ENCODE results near the gene ARFGAP3. TPM values are rescaled to one million over a fixed set of nuclear protein-coding genes. Genes with fewer than 3 reads are reported as not detected.
"Not testable (repeated sequence)": the region's sequence is repeated elsewhere in the genome, so short reads cannot be mapped to it uniquely, and the experiment has no call there.

ARFGAP3 gene
- total and polyA plus RNA-seq, 4 donors: 25.8 to 42.9 (median 42.3) TPM

DNA sequence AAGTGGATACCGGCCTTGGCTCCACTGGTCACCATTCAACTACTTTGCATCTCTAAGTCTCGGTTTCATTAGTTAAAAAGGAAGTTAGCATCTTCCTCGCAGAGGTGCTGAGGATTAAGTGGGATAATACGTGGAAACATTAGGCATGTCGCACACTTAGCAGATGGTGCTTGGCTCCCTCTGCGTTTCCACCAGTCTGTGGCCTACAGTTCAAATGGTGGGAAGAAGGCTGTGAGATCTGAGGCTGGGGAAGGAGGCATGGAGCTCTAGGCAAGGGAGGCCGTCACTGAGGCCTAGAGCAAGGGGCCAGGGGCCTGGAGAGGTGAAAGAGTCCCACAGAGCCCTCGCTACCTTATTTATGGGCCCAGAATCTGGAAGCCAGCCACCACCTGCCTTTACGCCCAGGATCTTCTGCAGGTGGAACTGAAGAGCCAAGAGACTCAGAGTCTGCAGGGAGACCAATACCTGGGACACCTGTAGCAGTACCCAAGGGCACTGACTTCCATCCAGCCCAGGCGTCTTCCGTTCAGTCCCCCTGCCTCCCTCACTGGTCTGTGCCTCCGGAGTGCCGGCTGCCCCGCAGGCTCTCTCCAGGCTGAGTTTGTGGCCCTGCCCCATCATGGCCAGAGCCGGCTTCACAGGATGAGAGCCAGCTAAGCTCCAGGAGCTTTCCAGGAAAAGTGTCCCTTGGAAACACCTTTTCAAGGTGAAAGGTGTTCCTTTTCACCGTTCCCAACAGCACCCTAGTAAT is 70.3 kb downstream of the ARFGAP3 start:
- Histone ChIP-seq H3K4me3 (no peak overlapping the region), H3K36me3 (ENCODE audit: control insufficient read depth in 4 of 4, insufficient read depth in 4 of 4, low read length in 4 of 4) (no peaks in the 10 kb centered on the region), H3K9me3 (ENCODE audit: control insufficient read depth in 4 of 4, insufficient read depth in 3 of 4, low read length in 3 of 4) (no peaks in the 10 kb centered on the region), H3K4me1 (ENCODE audit: control insufficient read depth in 5 of 5, insufficient read depth in 5 of 5, low read length in 5 of 5) (peaks cover 0 to 3% (median 0%) of the 10 kb centered on the region in 5 donors), H3K27me3 (ENCODE audit: control insufficient read depth in 3 of 3, insufficient read depth in 3 of 3, low read length in 2 of 3) (no peaks in the 10 kb centered on the region), H3K27ac (ENCODE audit: low read depth in 1 of 2, low read length in 1 of 2) (no peak overlapping the region), H3K9ac (ENCODE audit: insufficient read depth in 1 of 2, low read length in 2 of 2) (no peak overlapping the region)
- WGBS, 2 donors: 91 to 94% methylated on average over 16 of the region's 16 CpGs
- TF ChIP-seq, protein P1, sequence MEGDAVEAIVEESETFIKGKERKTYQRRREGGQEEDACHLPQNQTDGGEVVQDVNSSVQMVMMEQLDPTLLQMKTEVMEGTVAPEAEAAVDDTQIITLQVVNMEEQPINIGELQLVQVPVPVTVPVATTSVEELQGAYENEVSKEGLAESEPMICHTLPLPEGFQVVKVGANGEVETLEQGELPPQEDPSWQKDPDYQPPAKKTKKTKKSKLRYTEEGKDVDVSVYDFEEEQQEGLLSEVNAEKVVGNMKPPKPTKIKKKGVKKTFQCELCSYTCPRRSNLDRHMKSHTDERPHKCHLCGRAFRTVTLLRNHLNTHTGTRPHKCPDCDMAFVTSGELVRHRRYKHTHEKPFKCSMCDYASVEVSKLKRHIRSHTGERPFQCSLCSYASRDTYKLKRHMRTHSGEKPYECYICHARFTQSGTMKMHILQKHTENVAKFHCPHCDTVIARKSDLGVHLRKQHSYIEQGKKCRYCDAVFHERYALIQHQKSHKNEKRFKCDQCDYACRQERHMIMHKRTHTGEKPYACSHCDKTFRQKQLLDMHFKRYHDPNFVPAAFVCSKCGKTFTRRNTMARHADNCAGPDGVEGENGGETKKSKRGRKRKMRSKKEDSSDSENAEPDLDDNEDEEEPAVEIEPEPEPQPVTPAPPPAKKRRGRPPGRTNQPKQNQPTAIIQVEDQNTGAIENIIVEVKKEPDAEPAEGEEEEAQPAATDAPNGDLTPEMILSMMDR (IDR thresholded peaks at IDR 0.05; ENCODE audit: control extremely low read depth, extremely low read depth): no peak
- DNase-seq (no peak), ATAC-seq (ENCODE audit: insufficient read depth, low FRiP score) (no peak)

DNA sequence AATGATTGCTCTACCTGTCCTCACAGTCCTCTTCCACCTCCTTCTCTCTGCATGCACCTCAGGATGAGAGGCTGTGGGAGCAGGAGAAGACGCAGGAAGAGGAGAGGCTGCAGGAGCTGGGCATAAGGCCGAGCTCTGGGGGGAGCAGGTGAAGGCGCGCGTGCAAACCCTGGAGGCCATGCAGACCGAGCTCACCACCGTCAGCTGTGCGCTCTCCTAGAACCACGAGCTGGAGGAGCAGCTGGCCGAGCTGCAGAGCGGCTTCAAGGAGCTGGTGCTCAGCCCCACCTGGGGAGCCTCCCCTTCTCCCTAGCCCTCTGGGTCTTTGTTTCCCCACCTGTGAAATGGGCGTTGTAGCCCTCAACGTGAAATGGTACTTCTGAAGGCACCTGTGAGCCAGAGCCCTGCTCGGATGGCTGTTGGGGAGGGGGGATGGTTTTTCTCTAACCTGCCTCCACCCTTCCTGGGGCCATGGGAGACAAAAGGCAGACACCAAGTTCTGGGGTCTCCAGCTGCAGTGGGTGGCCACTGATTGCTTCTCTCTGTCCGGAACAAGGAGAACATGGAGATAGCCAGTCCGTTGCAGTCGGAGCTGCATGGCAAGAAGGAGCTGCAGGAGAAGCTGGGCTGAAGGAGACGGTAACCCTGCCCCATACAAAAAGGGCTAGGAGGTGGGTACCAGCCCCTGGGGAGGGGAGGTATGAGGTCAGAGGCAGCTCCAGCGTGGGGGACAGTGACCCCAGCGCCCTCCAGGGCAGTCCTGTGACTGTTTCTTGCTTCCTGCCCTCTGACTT is 71.2 kb downstream of the ARFGAP3 start:
- Histone ChIP-seq H3K9me3 (ENCODE audit: control insufficient read depth in 4 of 4, insufficient read depth in 3 of 4, low read length in 3 of 4) (no peaks in the 10 kb centered on the region), H3K36me3 (ENCODE audit: control insufficient read depth in 4 of 4, insufficient read depth in 4 of 4, low read length in 4 of 4) (no peaks in the 10 kb centered on the region), H3K27ac (ENCODE audit: low read depth in 1 of 2, low read length in 1 of 2) (no peak overlapping the region), H3K9ac (ENCODE audit: insufficient read depth in 1 of 2, low read length in 2 of 2) (no peak overlapping the region), H3K4me1 (ENCODE audit: control insufficient read depth in 5 of 5, insufficient read depth in 5 of 5, low read length in 5 of 5) (no peaks in the 10 kb centered on the region), H3K4me3 (no peak overlapping the region), H3K27me3 (ENCODE audit: control insufficient read depth in 3 of 3, insufficient read depth in 3 of 3, low read length in 2 of 3) (no peaks in the 10 kb centered on the region)
- no peak for DNase-seq
- 86 to 88% methylated on average over 20 of the region's 20 CpGs for WGBS, 2 donors
- ATAC-seq (ENCODE audit: insufficient read depth, low FRiP score): no peak
- TF ChIP-seq, protein P1 (IDR thresholded peaks at IDR 0.05; ENCODE audit: control extremely low read depth, extremely low read depth): no peak

DNA sequence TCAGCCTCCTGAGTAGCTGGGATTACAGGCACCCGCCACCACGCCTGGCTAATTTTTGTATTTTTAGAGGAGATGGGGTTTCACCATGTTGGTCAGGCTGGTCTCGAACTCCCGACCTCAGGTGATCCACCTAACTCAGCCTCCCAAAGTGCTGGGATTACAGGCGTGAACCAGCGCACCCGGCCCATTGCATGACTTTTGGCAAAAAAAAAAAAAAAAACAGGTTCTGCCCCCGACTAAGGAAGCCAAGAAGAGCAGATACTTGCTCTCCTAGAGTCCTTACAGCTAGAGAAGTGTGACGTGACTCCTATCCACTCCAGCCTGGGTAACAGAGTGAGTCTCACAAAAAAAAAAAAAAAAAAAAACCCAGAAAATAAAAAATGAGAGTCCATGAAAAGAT is 74.8 kb downstream of the ARFGAP3 start:
- H3K4me3 ChIP-seq; H3K9me3 ChIP-seq (ENCODE audit: control insufficient read depth in 4 of 4, insufficient read depth in 3 of 4, low read length in 3 of 4); H3K36me3 ChIP-seq (ENCODE audit: control insufficient read depth in 4 of 4, insufficient read depth in 4 of 4, low read length in 4 of 4); ATAC-seq (ENCODE audit: insufficient read depth, low FRiP score); H3K27me3 ChIP-seq (ENCODE audit: control insufficient read depth in 3 of 3, insufficient read depth in 3 of 3, low read length in 2 of 3); DNase-seq; H3K4me1 ChIP-seq (ENCODE audit: control insufficient read depth in 5 of 5, insufficient read depth in 5 of 5, low read length in 5 of 5); H3K27ac ChIP-seq (ENCODE audit: low read depth in 1 of 2, low read length in 1 of 2); H3K9ac ChIP-seq (ENCODE audit: insufficient read depth in 1 of 2, low read length in 2 of 2): not testable (repeated sequence)
- WGBS, 2 donors: 90 to 91% methylated on average over 9 of the region's 9 CpGs

DNA sequence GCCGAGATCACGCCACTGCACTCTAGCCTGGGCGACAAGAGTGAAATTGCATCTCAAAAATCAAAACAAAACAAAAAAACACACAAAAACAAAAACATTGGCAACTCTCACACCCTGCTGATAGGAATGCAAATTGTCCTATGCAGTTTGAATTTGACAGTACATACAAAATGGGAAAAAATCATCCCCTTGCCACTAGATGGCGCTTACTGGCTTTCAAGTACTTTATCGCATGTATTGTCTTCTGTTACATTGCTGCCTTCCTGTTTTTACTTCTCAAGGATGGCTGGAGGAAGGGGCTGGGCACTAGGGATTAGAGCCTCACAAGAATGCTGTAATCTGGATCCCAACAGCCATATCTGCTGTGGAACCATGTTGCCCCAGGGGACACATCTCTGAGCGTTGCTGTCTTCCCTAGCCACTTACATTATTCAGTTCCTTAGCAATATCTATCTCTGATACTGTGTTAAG is 77.0 kb downstream of the ARFGAP3 start:
- Histone ChIP-seq H3K27ac (ENCODE audit: low read depth in 1 of 2, low read length in 1 of 2) (peak overlapping the region in 1 of 2 donors; percentile 59), H3K9ac (ENCODE audit: insufficient read depth in 1 of 2, low read length in 2 of 2) (peak overlapping the region in 1 of 2 donors; percentile 61), H3K4me1 (ENCODE audit: control insufficient read depth in 5 of 5, insufficient read depth in 5 of 5, low read length in 5 of 5) (peaks cover 0 to 3% (median 0%) of the 10 kb centered on the region in 5 donors), H3K9me3 (ENCODE audit: control insufficient read depth in 4 of 4, insufficient read depth in 3 of 4, low read length in 3 of 4) (no peaks in the 10 kb centered on the region), H3K36me3 (ENCODE audit: control insufficient read depth in 4 of 4, insufficient read depth in 4 of 4, low read length in 4 of 4) (no peaks in the 10 kb centered on the region), H3K4me3 (no peak overlapping the region), H3K27me3 (ENCODE audit: control insufficient read depth in 3 of 3, insufficient read depth in 3 of 3, low read length in 2 of 3) (no peaks in the 10 kb centered on the region)
- TF ChIP-seq, protein P1 (IDR thresholded peaks at IDR 0.05; ENCODE audit: control extremely low read depth, extremely low read depth): peak; percentile 90
- 28 to 38% methylated on average over 6 of the region's 6 CpGs for WGBS, 2 donors
- ATAC-seq (ENCODE audit: insufficient read depth, low FRiP score): peak; percentile 62
- peak; percentile 71 to 98 (median 92) for DNase-seq

All from lung (tissue), 12 donors.